Activated T-helper 1 cell treated with anti-CD3 and anti-CD28 coated beads, Interleukin-2, amount 50 U/mL, for 16 hours (primary cell): ENCODE data around the gene GTPBP6.
"Not testable (repeated sequence)": the region's sequence is repeated elsewhere in the genome, so short reads cannot be mapped to it uniquely, and the experiment has no call there.

Experiments
- DNase-seq, 2 donors: peaks; one replicate each; pipeline ENCODE4 v3.0.0-alpha.2; 2020; ENCODE audit warnings: low read depth in 1 of 2, low spot score in 1 of 2

Gene GTPBP6

DNA sequence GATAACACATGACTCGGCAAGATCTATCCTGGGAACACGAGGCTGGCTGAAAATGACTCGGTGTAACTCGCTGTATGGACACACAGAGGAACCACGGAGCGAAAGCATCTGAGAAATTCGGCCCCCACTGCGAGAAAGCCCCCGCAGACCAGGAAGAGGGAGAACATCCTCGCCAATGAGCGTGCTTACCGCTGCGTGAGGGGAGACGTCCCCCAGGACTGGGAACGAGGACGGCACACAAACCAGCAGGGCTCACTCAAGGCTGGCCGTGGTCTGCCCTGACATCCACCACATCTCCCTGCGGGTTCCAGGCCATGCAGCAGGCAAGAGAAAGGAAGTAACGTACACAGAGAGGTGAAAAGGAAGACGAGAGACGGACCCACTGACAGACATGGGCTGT lies 17.6 kb upstream of the GTPBP6 start:
- no peak for DNase-seq

DNA sequence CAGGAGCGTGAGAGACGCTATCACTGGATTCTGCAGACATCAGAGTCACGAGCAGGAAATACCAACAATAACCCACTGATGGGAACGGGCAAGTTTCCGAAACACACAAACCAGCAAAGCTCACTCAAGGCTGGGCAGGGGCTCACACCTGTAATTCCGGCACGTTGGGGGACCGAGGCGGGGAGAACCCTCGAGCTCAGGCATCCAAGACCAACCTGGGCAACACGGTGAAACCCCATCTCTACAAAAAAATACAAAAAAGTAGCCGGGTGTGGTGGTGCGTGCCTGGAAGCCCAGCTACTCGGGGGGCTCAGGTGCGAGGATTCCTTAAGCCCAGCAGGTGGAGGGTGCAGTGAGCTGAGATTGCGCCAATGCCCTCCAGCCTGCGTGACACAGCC lies 17.2 kb upstream of the GTPBP6 start:
- DNase-seq: no peak

DNA sequence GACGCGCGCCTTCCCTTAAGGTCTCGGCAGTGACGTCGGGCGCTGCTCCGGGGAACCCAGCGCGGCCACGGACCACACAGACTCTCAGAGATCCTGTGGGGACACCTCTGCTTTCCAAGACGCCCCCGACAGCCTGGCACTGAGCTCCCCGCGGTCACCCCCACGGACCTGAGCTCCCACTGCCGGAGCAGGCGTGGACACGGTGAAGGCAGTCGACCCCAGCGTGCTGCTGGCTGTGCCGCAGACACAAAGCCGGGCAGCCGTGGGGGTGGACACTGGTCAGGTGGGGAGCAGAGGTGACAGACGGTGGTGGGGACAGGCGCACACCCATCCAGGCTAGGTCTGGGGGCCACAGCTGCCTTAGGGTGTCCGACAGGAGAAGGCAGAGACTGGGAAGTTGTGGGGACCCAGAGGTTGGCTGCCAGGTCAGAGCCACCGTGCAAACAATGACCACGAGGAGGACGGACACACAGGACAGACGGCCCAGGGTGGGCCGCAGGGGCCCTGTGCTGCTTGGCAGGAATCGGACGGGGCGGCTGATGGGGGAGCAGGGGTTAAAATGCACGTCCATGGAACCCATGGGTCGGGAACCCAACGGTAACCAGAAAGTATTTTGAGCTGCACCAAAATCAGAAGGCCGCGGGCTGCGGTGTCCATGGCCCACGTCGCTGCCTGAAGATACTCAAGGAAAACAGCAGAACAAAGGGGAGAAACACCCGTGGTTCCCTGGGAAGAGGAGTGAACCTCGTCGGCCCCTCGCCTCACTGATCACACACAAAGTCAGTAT lies 16.6 kb upstream of the GTPBP6 start:
- DNase-seq: no peak

DNA sequence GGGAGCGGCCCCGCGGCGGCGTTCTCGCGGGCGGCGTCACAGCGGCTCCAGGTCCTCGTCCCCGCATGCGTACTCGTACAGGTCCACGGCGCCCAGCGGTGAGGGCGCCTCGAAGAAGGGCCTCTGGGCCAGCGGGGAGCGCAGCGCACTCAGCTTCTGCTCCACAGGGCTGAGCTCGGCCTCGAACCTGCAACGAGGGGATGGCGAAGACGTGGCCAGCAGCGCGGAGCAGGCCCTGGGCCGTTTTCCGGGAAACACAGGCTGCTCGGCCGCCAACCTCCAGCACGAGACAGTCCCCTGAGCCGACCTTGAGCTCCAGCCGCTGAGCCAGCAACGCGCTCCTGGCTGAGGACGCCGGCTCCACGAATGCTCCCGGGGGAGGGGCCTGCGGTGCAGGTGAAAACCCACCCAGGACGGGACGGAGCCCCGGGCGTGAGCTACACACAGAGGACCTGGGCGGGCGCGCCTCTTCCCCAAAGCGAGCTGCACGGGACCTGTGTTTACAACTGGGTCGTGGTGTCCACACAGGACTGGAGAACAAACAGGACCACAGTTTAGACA lies 15.8 kb upstream of the GTPBP6 start:
- DNase-seq: no peak

DNA sequence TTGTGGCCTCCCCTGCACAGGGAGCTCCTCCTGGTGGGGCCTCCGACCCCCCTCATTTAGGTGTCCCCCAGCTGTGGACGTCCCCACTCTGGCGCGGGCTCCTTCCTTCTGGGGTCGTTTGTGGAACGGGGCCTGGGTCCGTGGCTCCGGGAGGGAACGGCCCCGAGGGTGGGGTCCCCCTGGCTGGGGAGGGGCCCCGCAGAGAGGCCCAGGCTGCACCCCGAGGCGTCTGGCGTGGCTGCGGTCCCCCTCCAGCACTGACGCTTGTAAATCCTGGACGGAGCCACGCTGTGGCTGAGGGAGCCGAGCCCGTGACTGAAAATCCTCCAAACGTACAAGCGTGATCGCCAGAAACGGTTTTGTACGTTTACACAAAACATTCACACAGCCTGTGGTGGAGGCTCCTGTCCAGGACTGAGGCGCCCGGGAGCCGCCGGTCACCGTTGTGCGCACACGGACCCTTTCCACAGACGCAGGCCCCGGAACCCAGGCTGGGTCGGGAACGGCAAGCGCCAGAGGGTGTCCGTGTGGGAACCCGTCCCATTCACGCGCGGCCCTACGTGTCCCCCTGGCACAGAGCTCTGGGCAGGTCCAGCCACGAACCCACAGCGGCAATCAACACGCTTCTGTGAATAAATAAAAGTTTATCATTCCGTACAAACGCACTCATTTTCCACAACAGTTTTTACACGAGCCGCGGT lies 15.2 kb upstream of the GTPBP6 start:
- DNase-seq: no peak

DNA sequence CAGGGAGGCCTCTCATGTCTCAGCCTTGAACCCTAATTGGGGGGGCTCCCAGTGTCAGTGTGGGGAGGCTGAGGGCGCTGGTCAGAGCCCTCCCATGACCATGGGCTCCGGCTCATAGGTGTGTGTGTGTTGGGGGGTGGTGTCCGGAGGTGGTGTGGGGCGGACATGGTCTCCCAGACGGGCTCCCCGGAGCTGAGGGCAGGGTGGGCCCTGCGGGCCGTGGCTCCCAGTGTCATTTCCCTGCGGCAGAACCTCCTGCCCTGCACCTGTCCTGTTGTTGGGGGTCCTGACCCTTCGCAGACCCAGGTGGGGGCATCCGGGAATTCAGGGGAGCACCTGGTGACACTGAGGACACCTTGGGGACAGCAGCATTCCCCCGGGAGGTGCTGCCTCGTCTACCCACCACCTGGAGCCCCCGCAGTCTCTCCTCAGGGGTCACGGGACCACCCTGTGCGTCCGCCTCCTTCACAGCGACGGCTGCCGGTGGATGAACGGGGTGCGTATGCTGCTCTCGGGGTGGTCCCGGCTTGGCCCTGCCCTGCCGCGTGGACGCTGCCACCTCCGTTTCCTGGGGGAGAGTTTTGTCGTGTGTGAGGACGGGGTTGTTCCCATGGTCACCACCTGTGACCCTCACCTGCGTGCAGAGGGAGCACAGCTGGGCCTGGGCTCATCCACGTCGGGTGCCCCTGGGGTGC lies 14.5 kb upstream of the GTPBP6 start:
- DNase-seq: no peak

DNA sequence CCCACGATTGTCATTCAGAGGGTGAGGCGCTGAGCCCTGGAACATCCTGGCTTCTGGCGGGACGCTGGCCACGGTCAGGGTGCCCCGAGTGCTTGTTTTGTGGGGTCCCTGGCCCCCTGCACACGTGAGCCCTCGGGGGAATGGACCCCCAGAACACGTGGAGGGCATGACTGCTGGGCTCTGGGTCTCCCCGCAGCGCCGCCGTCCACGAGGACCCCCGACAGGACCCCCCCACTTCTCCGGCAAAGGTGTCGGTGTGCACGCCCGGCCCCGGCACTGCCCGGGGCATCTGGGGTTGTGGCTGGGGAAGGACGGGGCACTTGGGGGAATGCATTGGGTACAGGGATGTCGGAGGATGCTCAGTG lies 13.9 kb upstream of the GTPBP6 start:
- no peak for DNase-seq

DNA sequence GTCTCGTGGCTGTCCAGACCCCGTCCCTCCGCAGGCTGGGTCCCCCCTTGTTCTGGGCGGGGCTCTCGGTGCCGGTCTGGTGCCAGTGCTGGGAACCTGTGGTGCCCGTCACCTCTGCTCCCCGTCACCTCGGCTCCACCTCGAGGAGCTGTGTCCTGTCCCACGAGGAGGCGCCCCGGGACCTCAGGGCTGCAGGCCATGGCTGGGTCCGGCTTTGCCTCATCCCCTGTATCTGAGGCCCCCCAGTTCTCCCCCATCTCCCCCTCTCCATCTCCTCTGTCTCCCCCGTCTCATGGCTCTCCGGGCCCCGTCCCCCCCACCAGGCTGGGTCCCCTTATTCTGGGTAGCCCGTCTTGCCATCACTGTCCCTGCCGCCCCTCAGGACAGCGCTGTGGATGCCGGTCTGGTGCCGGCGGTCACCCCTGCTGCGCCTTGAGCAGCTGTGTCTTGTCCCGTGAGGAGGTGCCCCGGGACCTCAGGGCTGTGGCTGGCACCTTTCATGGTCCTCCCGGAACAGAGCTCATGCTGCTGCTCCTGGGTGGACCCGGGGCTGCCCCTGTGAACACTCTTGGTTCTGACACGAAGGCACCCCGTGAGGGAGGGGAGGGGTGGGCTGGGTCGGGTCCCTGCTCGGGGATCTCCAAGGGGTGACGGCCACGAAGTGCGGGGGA lies 13.4 kb upstream of the GTPBP6 start:
- DNase-seq: no peak

DNA sequence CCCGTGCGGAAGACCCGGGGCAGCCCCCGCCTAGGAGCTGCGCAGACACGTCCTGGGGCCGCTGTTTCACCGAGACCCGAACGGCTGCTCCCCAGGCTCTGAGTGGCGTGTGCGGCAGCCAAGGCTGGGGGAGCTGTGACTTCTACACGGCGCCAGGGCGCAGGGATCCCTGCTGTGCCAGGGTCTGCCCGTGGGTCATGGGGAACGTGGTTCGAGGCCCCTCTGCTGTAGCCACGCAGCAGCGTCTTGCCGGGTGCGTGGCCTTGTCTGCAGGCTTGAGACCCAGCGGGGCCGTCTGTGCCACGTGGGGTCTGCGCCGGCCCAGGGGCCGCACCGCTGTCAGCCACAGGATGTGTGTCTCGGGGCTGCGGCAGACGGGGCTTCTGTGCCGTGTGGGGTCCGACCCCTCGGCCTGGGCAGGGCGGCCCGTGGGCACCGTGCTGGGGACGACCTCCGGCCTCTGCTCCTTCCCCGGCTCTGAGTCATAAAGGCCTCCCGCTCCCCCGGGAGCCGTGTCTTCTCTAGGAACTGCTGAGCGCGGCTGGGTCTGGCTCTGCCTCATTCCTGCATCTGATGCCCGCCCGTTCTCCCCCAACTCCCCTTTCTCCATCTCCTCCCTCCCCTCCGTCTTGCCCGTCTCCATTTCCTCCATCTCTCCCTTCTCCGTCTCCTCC lies 12.7 kb upstream of the GTPBP6 start:
- DNase-seq: no peak

DNA sequence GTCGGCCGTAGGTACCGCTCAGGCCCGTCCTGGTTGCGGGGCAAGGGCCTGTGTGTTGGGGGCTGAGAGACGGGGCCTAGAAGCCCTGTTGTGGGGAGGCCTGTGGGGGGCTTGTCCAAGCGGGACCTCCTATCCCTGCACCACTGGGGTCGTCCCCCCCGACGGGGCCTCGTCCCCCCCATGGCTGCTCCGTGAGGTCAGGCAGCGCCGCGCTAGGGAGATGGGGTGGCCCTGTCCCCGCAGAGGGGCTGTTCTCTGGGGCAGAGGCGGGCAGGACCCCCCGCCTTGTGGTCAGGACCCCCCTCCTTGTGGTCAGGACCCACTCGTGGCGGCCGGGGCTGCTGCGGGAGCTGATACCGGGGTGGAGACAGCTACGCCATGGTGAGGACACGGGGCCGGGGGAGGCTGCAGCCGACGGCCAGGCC lies 12.1 kb upstream of the GTPBP6 start:
- no peak for DNase-seq

DNA sequence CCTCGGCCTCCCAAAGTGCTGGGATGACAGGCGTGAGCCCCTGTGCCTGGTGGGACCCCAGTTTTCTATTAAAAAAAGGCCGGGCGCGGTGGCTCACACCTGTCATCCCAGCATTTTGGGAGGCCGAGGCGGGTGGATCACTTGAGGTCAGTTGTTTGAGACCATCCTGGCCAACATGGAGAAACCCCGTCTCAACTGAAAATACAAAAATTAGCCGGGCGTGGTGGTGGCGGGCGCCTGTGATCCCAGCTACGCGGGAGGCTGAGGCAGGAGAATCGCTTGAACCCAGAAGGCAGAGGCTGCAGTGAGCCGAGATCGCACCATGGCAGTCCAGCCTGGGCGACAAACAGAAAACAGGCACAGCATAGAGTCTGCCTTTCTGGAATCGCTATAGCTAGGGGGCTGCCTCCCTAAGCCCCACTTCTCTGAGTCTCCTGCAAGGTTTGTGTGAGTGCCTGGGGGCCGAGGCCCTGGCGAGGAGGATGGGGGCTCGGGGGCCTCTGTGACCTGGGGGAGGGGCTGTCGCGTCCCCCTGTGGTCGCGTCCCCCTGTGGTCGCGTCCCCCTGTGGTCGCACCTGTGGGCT lies 11.6 kb upstream of the GTPBP6 start:
- not testable (repeated sequence) for DNase-seq

DNA sequence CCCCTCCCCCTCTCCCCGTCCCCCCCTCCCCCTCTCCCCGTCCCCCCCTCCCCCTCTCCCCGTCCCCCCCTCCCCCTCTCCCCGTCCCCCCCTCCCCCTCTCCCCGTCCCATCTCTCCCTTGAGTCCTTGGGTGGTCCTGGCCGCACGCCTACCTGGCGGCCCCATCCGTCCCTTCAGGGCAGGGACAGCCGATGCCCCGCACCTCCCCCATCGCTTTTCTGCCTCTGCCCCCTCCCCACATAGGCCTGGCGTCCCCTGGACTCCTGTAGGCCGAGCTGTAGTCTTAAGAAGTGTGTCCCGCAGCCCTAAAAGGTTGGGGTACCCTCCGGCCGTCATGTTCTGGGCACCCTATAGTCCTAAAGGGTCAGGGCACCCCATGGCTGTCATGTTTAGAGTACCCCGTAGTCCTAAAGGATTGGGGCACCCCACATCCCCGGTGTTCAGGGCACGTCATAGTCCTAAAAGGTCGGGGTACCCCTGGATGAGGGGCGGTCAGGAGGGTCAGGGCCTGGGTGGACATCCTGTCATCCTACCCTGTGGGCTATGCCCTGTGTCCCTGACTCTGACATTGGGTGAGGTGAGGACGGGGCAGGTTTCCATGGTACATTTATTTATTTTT lies 10.8 kb upstream of the GTPBP6 start:
- DNase-seq: no peak

DNA sequence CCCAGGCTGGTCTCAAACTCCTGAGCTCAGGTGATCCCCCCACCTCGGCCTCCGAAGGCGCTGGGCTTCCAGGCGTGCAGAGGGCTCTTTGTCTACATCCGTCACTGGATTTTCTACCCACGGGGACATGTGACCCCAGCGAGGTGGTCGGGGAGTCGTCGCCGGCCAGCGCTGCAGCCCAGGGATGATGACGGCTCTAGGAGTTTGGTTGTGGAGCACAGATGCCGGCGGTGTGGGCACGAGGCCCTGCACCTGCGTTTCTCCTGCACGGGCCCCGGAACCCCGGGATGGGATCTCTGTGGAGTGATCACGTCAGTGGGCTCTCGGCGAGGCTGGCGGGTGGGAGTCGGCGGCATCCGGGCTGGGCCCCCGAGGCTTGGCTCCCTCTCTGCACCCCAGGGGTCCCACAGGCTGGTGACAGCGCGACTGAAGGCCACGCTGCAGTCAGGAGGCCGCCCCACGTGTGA lies 9.1 kb upstream of the GTPBP6 start:
- no peak for DNase-seq

DNA sequence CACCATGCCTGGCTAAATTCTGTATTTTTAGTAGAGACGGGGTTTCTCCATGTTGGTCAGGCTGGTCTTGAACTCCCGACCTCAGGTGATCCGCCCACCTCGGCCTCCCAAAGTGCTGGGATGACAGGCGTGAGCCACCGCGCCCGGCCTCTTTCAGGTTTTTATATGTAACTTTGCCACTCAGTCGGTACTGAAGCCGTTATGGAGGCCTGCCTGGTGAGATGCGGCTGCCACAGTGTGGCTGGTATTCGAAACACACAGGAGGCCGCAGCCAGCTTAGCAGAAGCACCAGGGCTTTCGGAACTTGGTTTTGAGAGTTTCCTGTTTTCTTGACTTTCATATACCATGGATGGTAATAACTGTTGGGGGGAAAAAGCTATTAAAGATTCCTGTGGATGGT lies 6.1 kb upstream of the GTPBP6 start:
- not testable (repeated sequence) for DNase-seq

DNA sequence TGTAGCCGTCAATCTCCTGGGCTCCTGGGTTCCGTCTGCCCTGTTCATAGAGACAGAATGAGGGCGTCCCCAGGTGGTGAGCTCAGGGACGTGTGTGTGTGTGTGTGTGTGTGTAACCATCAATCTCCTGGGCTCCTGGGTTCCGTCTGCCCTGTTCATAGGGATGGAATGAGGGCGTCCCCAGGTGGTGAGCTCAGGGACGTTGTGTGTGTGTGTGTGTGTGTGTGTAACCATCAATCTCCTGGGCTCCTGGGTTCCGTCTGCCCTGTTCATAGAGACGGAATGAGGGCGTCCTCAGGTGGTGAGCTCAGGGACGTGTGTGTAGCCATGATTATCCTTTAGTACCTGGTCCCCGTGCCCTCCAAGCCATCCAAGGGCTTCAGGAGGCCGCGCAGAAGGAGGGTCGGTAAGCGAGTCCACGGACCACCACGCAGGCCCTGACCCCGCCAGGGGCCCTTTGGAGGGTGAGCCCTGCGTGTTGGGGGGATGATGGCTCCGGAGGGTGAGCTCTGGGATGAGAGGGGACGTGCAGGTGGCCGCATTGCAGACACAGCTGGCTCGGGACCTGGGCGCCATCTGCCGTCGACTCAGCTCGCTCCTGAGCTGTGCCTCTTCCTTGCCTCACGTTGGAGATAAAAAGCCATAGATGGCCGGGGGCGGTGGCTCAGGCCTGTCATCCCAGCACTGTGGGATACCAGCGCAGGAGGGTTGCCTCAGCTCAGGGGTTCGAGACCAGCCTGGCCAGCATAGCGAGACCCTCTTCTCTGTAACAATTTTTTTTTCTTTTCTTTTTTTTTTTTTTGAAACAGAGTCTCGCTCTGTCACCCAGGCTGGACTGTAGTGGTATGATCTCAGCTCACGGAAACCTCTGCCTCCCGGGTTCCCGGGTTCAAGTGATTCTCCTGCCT lies 5.4 kb upstream of the GTPBP6 start:
- DNase-seq: no peak

DNA sequence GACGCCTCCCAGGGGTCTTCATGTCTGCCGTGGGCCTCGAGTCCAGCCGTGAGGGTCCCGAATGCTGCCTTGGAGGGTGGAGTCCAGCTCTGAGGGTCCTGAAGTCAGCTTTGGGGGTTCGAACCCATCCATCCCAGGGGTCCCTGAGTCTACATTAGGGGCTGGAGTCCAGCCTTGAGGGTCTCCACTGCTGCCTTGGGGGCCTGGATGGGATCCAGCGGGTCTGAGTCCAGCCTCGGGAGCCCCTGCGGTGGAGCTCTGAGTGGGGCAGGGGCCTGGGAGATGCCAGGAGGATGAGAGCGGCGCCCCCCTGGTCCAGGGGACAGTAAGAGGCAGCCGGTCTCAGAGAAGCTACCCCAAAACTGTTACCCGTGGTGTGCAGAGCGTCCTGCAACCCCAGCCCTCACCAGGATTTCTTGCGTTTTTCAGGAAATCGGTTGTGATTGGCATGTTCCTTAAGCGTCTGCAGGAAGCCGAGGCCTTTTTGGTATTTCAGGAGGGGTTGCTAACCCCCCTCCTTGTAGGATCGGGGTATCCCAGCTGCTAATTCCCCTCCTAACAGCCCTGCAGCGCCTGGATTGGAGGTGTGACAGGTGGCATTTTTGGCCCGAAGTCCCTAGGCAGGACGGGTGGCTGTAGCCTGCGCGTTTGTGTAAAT lies 1.7 kb upstream of the GTPBP6 start:
- DNase-seq: no peak

DNA sequence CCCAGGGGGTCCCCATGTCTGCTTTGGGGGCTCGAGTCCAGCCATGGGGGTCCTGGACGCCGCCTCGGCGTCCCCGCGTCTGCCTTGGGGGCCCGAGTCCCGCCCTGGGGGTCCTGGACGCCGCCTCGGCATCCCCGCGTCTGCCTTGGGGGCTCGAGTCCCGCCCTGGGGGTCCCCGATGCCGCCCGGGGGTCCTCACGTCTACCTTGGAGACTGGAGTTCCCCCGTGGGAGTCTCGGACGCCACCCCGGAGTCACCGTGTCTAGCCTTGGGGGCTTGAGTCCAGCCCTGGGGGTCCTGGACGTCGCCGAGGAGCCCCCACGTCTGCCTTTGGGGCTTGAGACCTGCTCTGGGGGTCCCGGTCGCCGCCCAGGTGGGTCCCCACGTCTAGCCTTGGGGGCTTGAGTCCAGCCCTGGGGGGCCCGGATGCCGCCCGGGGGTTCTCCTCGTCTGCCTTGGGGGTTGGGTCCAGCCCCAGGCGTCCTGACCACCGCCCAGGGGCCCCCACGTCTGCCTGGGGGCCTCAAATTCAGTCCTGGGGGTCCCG lies 1.1 kb upstream of the GTPBP6 start:
- no peak for DNase-seq
